GM12878 (cell line): ENCODE results near the gene CAB39L. TPM values are rescaled to one million over a fixed set of nuclear protein-coding genes. Genes with fewer than 3 reads are reported as not detected.
A peak's percentile ranks its signal among the peaks of the same experiment; 100 is the strongest.

ENCODE experiments used
- ATAC-seq: fragments of 200-7000 bp; cut with Tn5 transposase; 3 replicates; pipeline ENCODE4 v1.9.1; 2020; ENCODE audit warnings: mild to moderate bottlenecking, moderate library complexity
- BruUV-seq: library from RNA; stranded (reverse); fragments of 400-500 nt; replicated peaks from 2 replicates; lab custom pipeline; 2021; lab: Mats Ljungman, UMichigan
- CTCF ChIA-PET: fragments of 300-600 bp; sonication (Branson Sonifier 250); formaldehyde crosslinking; extraction: SDS; loops from one replicate; lab custom pipeline; 2021; ENCODE audit warnings: inconsistent platforms; lab: Yijun Ruan, JAX
- POLR2A ChIA-PET: fragments of 350-600 bp; formaldehyde crosslinking; extraction: SDS; loops from one replicate; lab custom pipeline; 2021; ENCODE audit warnings: inconsistent platforms; lab: Charles Lee
- RAD21 ChIA-PET: fragments of 300-600 bp; sonication (Branson Sonifier 250); formaldehyde crosslinking; loops from one replicate; lab custom pipeline; 2023; ENCODE audit warnings: antibody characterized with exemption; ENCODE audit not compliant: unreplicated experiment; lab: Charles Lee
- SMC1A ChIA-PET: fragments of 300-600 bp; sonication (Branson Sonifier 250); formaldehyde crosslinking; loops from one replicate; lab custom pipeline; 2023; ENCODE audit not compliant: unreplicated experiment, uncharacterized antibody; lab: Charles Lee
- DNase-seq: peaks from one replicate; pipeline ENCODE4 v3.0.0-alpha.2; 2011; ENCODE audit warnings: low read depth, low spot score
- FAIRE-seq: peaks from 3 replicates; lab custom pipeline; 2011; peaks lifted over from hg19 to GRCh38; lab: Jason Lieb, UNC
- H2AFZ ChIP-seq: 2 replicates; pipeline ENCODE4 v1.6.0; 2011; ENCODE audit warnings: low read depth, low read length, control low read depth; ENCODE audit not compliant: control insufficient read depth
- H3K27ac ChIP-seq: 2 replicates; pipeline ENCODE4 v1.5.1; 2011; ENCODE audit warnings: control low read depth; ENCODE audit not compliant: control insufficient read depth, insufficient read depth
- H3K27me3 ChIP-seq, 2 experiments: replicated peaks in 1 of 2; 2 replicates each; pipeline versions ENCODE4 v1.6.0 to v1.6.1; 2011; ENCODE audit warnings: low read length in 1 of 2; ENCODE audit not compliant: control insufficient read depth in 2 of 2, insufficient read depth in 2 of 2
- H3K36me3 ChIP-seq, 2 experiments: 2 replicates each; pipeline ENCODE4 v1.5.1; 2011; ENCODE audit warnings: low read length in 1 of 2; ENCODE audit not compliant: control insufficient read depth in 2 of 2, insufficient read depth in 2 of 2
- H3K4me1 ChIP-seq: 2 replicates; pipeline ENCODE4 v1.6.1; 2011; ENCODE audit warnings: mild to moderate bottlenecking, low read length, moderate library complexity, mixed read lengths; ENCODE audit not compliant: control insufficient read depth, insufficient read depth
- H3K4me2 ChIP-seq: 2 replicates; pipeline ENCODE4 v1.6.0; 2011; ENCODE audit warnings: control low read depth; ENCODE audit not compliant: control insufficient read depth, insufficient read depth
- H3K4me3 ChIP-seq: fragments of 200-600 bp; sonication (generic); 2 replicates; pipeline ENCODE4 v1.5.1; 2016
- H3K79me2 ChIP-seq: 2 replicates; pipeline ENCODE4 v1.6.0; 2011; ENCODE audit warnings: low read length; ENCODE audit not compliant: control insufficient read depth, insufficient read depth
- H3K9ac ChIP-seq: 2 replicates; pipeline ENCODE4 v1.8.0; 2011; ENCODE audit warnings: low read length, control low read depth, mixed read lengths; ENCODE audit not compliant: control insufficient read depth, insufficient read depth
- H3K9me3 ChIP-seq: replicated peaks from 3 replicates; pipeline ENCODE4 v1.5.1; 2011; ENCODE audit warnings: mild to moderate bottlenecking, low read length; ENCODE audit not compliant: control insufficient read depth, insufficient read depth
- H4K20me1 ChIP-seq: 2 replicates; pipeline ENCODE4 v1.6.0; 2011; ENCODE audit not compliant: control insufficient read depth, insufficient read depth
- FOS ChIP-seq: IDR thresholded peaks from 3 replicates; pipeline ENCODE4 v1.6.1; 2011; ENCODE audit warnings: borderline replicate concordance; ENCODE audit not compliant: insufficient read length; ENCODE audit errors: extremely low read depth
- HDAC6 ChIP-seq: fragments of 200-600 bp; sonication (generic); IDR thresholded peaks from one replicate; pipeline ENCODE4 v1.8.0; 2017; ENCODE audit warnings: antibody characterized with exemption; ENCODE audit not compliant: unreplicated experiment
- MYB ChIP-seq: fragments of 150-350 bp; IDR thresholded peaks from 2 replicates; pipeline ENCODE4 v1.6.1; 2014; ENCODE audit warnings: mild to moderate bottlenecking, low read depth, low read length, borderline replicate concordance
- NR2C1 ChIP-seq: fragments of 450-650 bp; IDR thresholded peaks from 2 replicates; pipeline ENCODE4 v1.6.1; 2017; ENCODE audit warnings: antibody characterized with exemption, mild to moderate bottlenecking, moderate library complexity
- POLR2A ChIP-seq: IDR thresholded peaks from 2 replicates; pipeline ENCODE4 v1.6.1; 2011; ENCODE audit warnings: low read depth, mild to moderate bottlenecking, low read length
- SMC3 ChIP-seq: IDR thresholded peaks from 2 replicates; pipeline ENCODE4 v1.6.1; 2011; ENCODE audit warnings: low read length, improper control_type of control experiment, borderline replicate concordance
- SP1 ChIP-seq: IDR thresholded peaks from one replicate; pipeline ENCODE4 v1.6.1; 2011; ENCODE audit warnings: low read depth, low read length
- SUPT20H ChIP-seq: IDR thresholded peaks from 2 replicates; pipeline ENCODE4 v1.6.1; 2011; ENCODE audit warnings: low read depth, mild to moderate bottlenecking, low read length, moderate library complexity, borderline replicate concordance; ENCODE audit not compliant: control insufficient read depth
- WRNIP1 ChIP-seq: IDR thresholded peaks from 2 replicates; pipeline ENCODE4 v1.6.1; 2011; ENCODE audit warnings: low read depth, low read length, improper control_type of control experiment, borderline replicate concordance
- ZNF622 ChIP-seq: fragments of 450-650 bp; IDR thresholded peaks from 2 replicates; pipeline ENCODE4 v1.6.1; 2017; ENCODE audit warnings: mild to moderate bottlenecking, inconsistent platforms
- in situ Hi-C: fragments of 300-500 bp; cut with MboI; formaldehyde crosslinking; loops from 9 replicates; pipeline ENCODE4 v1.14.3; 2018; ENCODE audit warnings: mixed read lengths
- intact Hi-C: fragments of 100-400 bp; cut with micrococcal nuclease; formaldehyde crosslinking; loops from one replicate; pipeline ENCODE4 v1.14.2; 2022; ENCODE audit not compliant: unreplicated experiment
- polyA plus RNA-seq, 11 experiments: library from polyadenylated mRNA; depleted of rRNA in 4 of 11; unstranded in 6 of 11; stranded (reverse) in 5 of 11; fragments of >200 nt; fragmentation: Nextera tagmentation in 4 of 11; fragmentation: Illumina TruSeq in 1 of 11; extraction: Ambion mirVana in 4 of 11; extraction: Trizol in 1 of 11; gene quantifications; 1 replicate in 1 of 11; 2 replicates in 10 of 11; pipeline versions ENCODE4 v1.2.1 to v1.2.3, GENCODE V29; 2011 to 2016; ENCODE audit warnings: inconsistent platforms in 2 of 11, missing spikeins in 2 of 11, low read depth in 1 of 11
- total RNA-seq, 4 experiments: library from RNA; depleted of rRNA in 3 of 4; stranded (reverse); fragments of >200 nt in 3 of 4; fragmentation: Illumina TruSeq in 1 of 4; extraction: Trizol in 1 of 4; gene quantifications; 2 replicates each; pipeline versions ENCODE4 v1.2.1 to v1.2.3, GENCODE V29; 2013 to 2021
- TF ChIP-seq, protein P1 (sequence below): fragments of 450-650 bp; IDR thresholded peaks from 2 replicates; pipeline ENCODE4 v1.6.1; 2016; ENCODE audit warnings: mild to moderate bottlenecking
- TF ChIP-seq, protein P2 (sequence below): IDR thresholded peaks from 2 replicates; pipeline ENCODE4 v1.6.1; 2011; ENCODE audit warnings: borderline replicate concordance, low read depth, mild to moderate bottlenecking, moderate library complexity, mixed read lengths, low read length; ENCODE audit not compliant: insufficient read depth; ENCODE audit errors: extremely low read length

Gene CAB39L
- total and polyA plus RNA-seq, 10 of the 15 experiments (the other 5 are each of a cell fraction or from before 2014, with no cell fraction given), result 0.88 to 3.0 (median 1.7) TPM

DNA sequence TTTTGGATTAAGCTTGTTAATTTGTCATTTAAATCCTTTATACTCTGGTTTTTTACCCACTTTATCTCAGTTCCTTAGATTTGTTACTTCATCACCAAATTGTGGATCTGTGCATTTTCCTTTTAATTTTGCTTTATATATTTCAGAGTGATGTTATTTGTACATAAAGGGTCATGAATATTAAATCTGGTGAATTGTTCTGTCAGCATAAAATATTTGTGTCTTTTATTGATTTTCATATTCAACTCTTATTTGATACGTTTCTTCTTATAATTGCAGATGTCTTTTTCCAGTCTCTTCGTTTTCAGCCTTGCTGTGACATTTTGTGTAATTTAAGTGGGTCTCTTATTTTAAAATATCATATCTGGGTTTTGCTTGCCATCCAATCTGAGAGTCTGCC lies 4.9 kb upstream of the CAB39L start (continued):
- TF ChIP-seq FOS, result no peak
- TF ChIP-seq, all 136 proteins: peak for 0

DNA sequence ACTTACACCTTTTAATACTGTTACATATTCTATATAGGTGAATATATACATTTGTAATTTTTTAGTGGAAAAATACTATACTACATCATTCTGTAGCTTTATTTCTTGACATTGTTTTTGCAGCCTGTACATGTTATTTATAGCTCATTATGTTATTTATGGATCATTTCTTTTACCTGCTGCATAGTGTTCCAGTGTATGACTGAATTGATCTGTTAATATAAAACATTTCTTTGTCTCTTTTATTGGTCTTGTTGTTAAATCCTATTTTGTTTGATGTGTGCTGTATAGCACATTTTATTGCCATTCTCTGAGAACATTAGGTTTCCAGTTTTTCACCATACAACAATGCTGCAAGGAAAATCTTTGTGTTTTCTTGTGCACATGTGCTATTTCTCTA lies 2.6 kb upstream of the CAB39L start:
- SMC1A ChIA-PET, result interaction anchor here (1.1 to 3.0 kb wide), 6 partner anchors 9 to 190 kb away, joined by 3 to 13 read pairs (median 6); partner anchors contain the start of gene PHF11
- no peak for TF ChIP-seq POLR2A
- TF ChIP-seq MYB, result no peak
- TF ChIP-seq WRNIP1, result no peak
- no peak for TF ChIP-seq SUPT20H
- TF ChIP-seq NR2C1, result no peak
- TF ChIP-seq SMC3, result no peak
- TF ChIP-seq, protein P1, sequence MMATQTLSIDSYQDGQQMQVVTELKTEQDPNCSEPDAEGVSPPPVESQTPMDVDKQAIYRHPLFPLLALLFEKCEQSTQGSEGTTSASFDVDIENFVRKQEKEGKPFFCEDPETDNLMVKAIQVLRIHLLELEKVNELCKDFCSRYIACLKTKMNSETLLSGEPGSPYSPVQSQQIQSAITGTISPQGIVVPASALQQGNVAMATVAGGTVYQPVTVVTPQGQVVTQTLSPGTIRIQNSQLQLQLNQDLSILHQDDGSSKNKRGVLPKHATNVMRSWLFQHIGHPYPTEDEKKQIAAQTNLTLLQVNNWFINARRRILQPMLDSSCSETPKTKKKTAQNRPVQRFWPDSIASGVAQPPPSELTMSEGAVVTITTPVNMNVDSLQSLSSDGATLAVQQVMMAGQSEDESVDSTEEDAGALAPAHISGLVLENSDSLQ, result no peak
- TF ChIP-seq ZNF622, result no peak
- no peak for TF ChIP-seq HDAC6
- TF ChIP-seq, protein P2, sequence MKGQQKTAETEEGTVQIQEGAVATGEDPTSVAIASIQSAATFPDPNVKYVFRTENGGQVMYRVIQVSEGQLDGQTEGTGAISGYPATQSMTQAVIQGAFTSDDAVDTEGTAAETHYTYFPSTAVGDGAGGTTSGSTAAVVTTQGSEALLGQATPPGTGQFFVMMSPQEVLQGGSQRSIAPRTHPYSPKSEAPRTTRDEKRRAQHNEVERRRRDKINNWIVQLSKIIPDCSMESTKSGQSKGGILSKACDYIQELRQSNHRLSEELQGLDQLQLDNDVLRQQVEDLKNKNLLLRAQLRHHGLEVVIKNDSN, result no peak
- TF ChIP-seq FOS, result no peak
- TF ChIP-seq SP1, result no peak
- no peak overlapping the region for H2AFZ ChIP-seq
- FAIRE-seq, result no peak
- in situ Hi-C loops, result no loop called here
- H3K4me3 ChIP-seq, result peak overlapping the region; percentile 11
- CTCF ChIA-PET, result interaction anchor here (0.6 to 3.0 kb wide), 5 partner anchors 49 to 236 kb away, joined by 3 to 13 read pairs (median 3); partner anchors contain the start of gene PHF11
- H3K4me2 ChIP-seq, result peak overlapping the region; percentile 31
- RAD21 ChIA-PET, result interaction anchor here (1.4 to 1.5 kb wide), 2 partner anchors 9 to 49 kb away, joined by 5 read pairs; partner anchors contain the start of gene PHF11
- peaks cover 5% of the 10 kb centered on the region; the same call in 1 of the 2 replicates for H3K4me1 ChIP-seq
- no peak overlapping the region for H3K9ac ChIP-seq
- H4K20me1 ChIP-seq, result no peaks in the 10 kb centered on the region
- BruUV-seq, result no TSS peak
- ATAC-seq, result no peak
- POLR2A ChIA-PET, result interaction anchor here (1.9 to 4.9 kb wide), 2 partner anchors 48 to 490 kb away, joined by 4 to 48 read pairs; partner anchors contain the start of genes PHF11 and SPRYD7
- no peak overlapping the region for H3K27ac ChIP-seq
- H3K79me2 ChIP-seq, result peaks cover 38% of the 10 kb centered on the region
- intact Hi-C loops, result loop anchor here (10.0 kb wide), 2 partner anchors 238 to 338 kb away; no protein-coding TSS in a partner anchor
- DNase-seq, result no peak
- no peaks in the 10 kb centered on the region for H3K36me3 ChIP-seq
- H3K27me3 ChIP-seq, result no peaks in the 10 kb centered on the region
- H3K9me3 ChIP-seq, result no peaks in the 10 kb centered on the region
